ENCODE data around the gene KIF3A.

- TF ChIP-seq POLR2AphosphoS5 (IDR thresholded peaks at IDR 0.05; ENCODE audit: borderline replicate concordance, low read depth, low read length) = no peak
- no peak for TF ChIP-seq EZH2 (IDR thresholded peaks at IDR 0.05)
These were observed 48.5 kb upstream of the KIF3A start for GRCh38 chr5:132785864-132786263.
